HG03565 (cell line): Measurements from ENCODE around the gene COL1A1.
A peak's percentile ranks its signal among the peaks of the same experiment; 100 is the strongest.

Experiments used
- ATAC-seq: cut with Tn5 transposase; IDR thresholded peaks from one replicate; pipeline ENCODE4 v1.9.1; 2021; ENCODE audit warnings: mild to moderate bottlenecking, moderate library complexity; ENCODE audit not compliant: unreplicated experiment

COL1A1 gene

GRCh38 chr17:50200457-50201275 lies 765 bp downstream of the COL1A1 start:
- peak; percentile 58 for ATAC-seq

- peak; percentile 6 for ATAC-seq
Observed at GRCh38 chr17:50199803-50200456, 1.5 kb downstream of the COL1A1 start.

- no peak for ATAC-seq
Observed at GRCh38 chr17:50199211-50199802, 2.1 kb downstream of the COL1A1 start.

GRCh38 chr17:50198026-50198669 lies 3.3 kb downstream of the COL1A1 start:
- ATAC-seq: no peak

- no peak for ATAC-seq
Observed at GRCh38 chr17:50196826-50197225, 4.6 kb downstream of the COL1A1 start.

GRCh38 chr17:50196036-50196435 lies 5.4 kb downstream of the COL1A1 start:
- no peak for ATAC-seq

- no peak for ATAC-seq
Observed at GRCh38 chr17:50194934-50195865, 6.2 kb downstream of the COL1A1 start.

GRCh38 chr17:50194140-50194933 lies 7.1 kb downstream of the COL1A1 start:
- no peak for ATAC-seq

- ATAC-seq: no peak
Observed at GRCh38 chr17:50192618-50193291, 8.7 kb downstream of the COL1A1 start.

- ATAC-seq: no peak
Observed at GRCh38 chr17:50192144-50192617, 9.2 kb downstream of the COL1A1 start.

- ATAC-seq: no peak
Observed at GRCh38 chr17:50191359-50192143, 9.9 kb downstream of the COL1A1 start.

- no peak for ATAC-seq
Observed at GRCh38 chr17:50190603-50191358, 10.7 kb downstream of the COL1A1 start.

- ATAC-seq: no peak
Observed at GRCh38 chr17:50190293-50190602, 11.2 kb downstream of the COL1A1 start.

GRCh38 chr17:50189550-50190292 lies 11.7 kb downstream of the COL1A1 start:
- ATAC-seq: no peak

GRCh38 chr17:50188921-50189549 lies 12.4 kb downstream of the COL1A1 start:
- no peak for ATAC-seq

- ATAC-seq: no peak
Observed at GRCh38 chr17:50188531-50188920, 12.9 kb downstream of the COL1A1 start.
